ENCODE measurements around the gene OTX1. TPM values are rescaled to one million over a fixed set of nuclear protein-coding genes. Genes with fewer than 3 reads are reported as not detected.
A peak's percentile ranks its signal among the peaks of the same experiment; 100 is the strongest.

The OTX1 gene
- total and polyA plus RNA-seq, 10 of the 15 experiments (the other 5 are each of a cell fraction or from before 2014, with no cell fraction given) = 0.04 to 0.67 (median 0.23) TPM; not detected in 2

GRCh38 chr2:63049970-63050333 lies 678 bp upstream of the OTX1 start (continued):
- no peak for TF ChIP-seq ETV6 (conservative IDR thresholded peaks at IDR 0.05 in 1 of 2, IDR thresholded peaks at IDR 0.05 in 1 of 2; ENCODE audit: borderline replicate concordance in 1 of 2, low read depth in 1 of 2)
- no peak for TF ChIP-seq ZNF384 (IDR thresholded peaks at IDR 0.05; ENCODE audit: borderline replicate concordance, low read depth, low read length)

GRCh38 chr2:63051042-63051794 lies 588 bp downstream of the OTX1 start:
- ChIA-PET CTCF (interaction anchor here (0.9 to 1.1 kb wide), 2 partner anchors 28 to 594 kb away, joined by 3 to 4 read pairs; no protein-coding TSS in a partner anchor), RAD21 (ENCODE audit: unreplicated experiment) (interaction anchor here (0.7 to 1.2 kb wide), 2 partner anchors 206 to 263 kb away, joined by 3 read pairs; no protein-coding TSS in a partner anchor), POLR2A (interaction anchor here (0.6 kb wide), 3 partner anchors 291 to 669 kb away, joined by 3 read pairs; no protein-coding TSS in a partner anchor), SMC1A (ENCODE audit: uncharacterized antibody, unreplicated experiment) (interaction anchor here (0.8 to 1.6 kb wide), 4 partner anchors 11 to 436 kb away, joined by 3 to 5 read pairs (median 5); no protein-coding TSS in a partner anchor)
- no peak for FAIRE-seq
- Histone ChIP-seq H3K4me1 (ENCODE audit: control insufficient read depth, insufficient read depth, low read length) (peaks cover 8% of the 10 kb centered on the region), H3K9me3 (replicated peaks; ENCODE audit: control insufficient read depth, insufficient read depth, low read length) (no peaks in the 10 kb centered on the region; the same call in 2 of the 3 replicates), H3K27ac (ENCODE audit: control insufficient read depth, insufficient read depth) (no peak overlapping the region), H3K9ac (ENCODE audit: control insufficient read depth, insufficient read depth, low read length) (peak overlapping the region; percentile 58; the same call in 1 of the 2 replicates), H3K79me2 (ENCODE audit: control insufficient read depth, insufficient read depth, low read length) (no peaks in the 10 kb centered on the region), H2AFZ (ENCODE audit: control insufficient read depth, low read depth, low read length) (peak overlapping the region; percentile 95), H3K4me2 (ENCODE audit: control insufficient read depth, insufficient read depth) (peak overlapping the region; percentile 90), H3K4me3 (peak overlapping the region; percentile 83), H4K20me1 (ENCODE audit: control insufficient read depth, insufficient read depth) (no peaks in the 10 kb centered on the region), H3K36me3 (ENCODE audit: control insufficient read depth in 2 of 2, insufficient read depth in 2 of 2, low read length in 1 of 2) (no peaks in the 10 kb centered on the region; a peak in 1 of 4 replicates), H3K27me3 (replicated peaks in 1 of 2; ENCODE audit: control insufficient read depth in 2 of 2, insufficient read depth in 2 of 2, low read length in 1 of 2) (peaks cover 0 to 28% of the 10 kb centered on the region in 2 experiments)
- peak; percentile 9 for ATAC-seq
- DNase-seq (ENCODE audit: low read depth, low spot score) = no peak
- intact Hi-C loops (cut with micrococcal nuclease; ENCODE audit: unreplicated experiment) = loop anchor here (10.0 kb wide), 2 partner anchors 266 to 596 kb away; no protein-coding TSS in a partner anchor
- TF ChIP-seq SUZ12 (IDR thresholded peaks at IDR 0.05; ENCODE audit: unreplicated experiment) (no peak), MEF2B (IDR thresholded peaks at IDR 0.05; ENCODE audit: partially characterized antibody, poor library complexity, severe bottlenecking) (no peak), RFX5 (IDR thresholded peaks at IDR 0.05; ENCODE audit: low read depth, low read length) (no peak), ASH2L (IDR thresholded peaks at IDR 0.05; ENCODE audit: borderline replicate concordance, low read depth) (no peak), ZNF217 (IDR thresholded peaks at IDR 0.05) (no peak), ZZZ3 (IDR thresholded peaks at IDR 0.05; ENCODE audit: control insufficient read depth, insufficient read length, low read depth) (no peak), TBL1XR1 (IDR thresholded peaks at IDR 0.05; ENCODE audit: low read depth, low read length) (no peak), FOS (IDR thresholded peaks at IDR 0.05; ENCODE audit: borderline replicate concordance, extremely low read depth, insufficient read length) (no peak), NR2F1 (conservative IDR thresholded peaks at IDR 0.05) (no peak), ATF3 (IDR thresholded peaks at IDR 0.05; ENCODE audit: borderline replicate concordance, extremely low read depth, low read depth, low read length) (no peak), SRF (IDR thresholded peaks at IDR 0.05; ENCODE audit: low read depth in 2 of 2, low read length in 2 of 2) (no peak), SUPT20H (IDR thresholded peaks at IDR 0.05; ENCODE audit: borderline replicate concordance, control insufficient read depth, low read depth, low read length) (no peak)
- in situ Hi-C loops (cut with MboI) = no loop called here
- TSS peak; percentile 53 for BruUV-seq (replicated peaks)
- 13% methylated on average over 38 of the region's 42 CpGs for WGBS (ENCODE audit: insufficient coverage, insufficient replicate concordance, low lambda C conversion rate, missing lambda C conversion rate)
